Measurements from ENCODE around the gene PIGQ. TPM values are rescaled to one million over a fixed set of nuclear protein-coding genes. Genes with fewer than 3 reads are reported as not detected.

The PIGQ gene
- 10 to 100 TPM in 3 of 4 donors, 1 to 10 TPM in 1; 10.0 to 56.9 (median 30.7) TPM for total RNA-seq

DNA sequence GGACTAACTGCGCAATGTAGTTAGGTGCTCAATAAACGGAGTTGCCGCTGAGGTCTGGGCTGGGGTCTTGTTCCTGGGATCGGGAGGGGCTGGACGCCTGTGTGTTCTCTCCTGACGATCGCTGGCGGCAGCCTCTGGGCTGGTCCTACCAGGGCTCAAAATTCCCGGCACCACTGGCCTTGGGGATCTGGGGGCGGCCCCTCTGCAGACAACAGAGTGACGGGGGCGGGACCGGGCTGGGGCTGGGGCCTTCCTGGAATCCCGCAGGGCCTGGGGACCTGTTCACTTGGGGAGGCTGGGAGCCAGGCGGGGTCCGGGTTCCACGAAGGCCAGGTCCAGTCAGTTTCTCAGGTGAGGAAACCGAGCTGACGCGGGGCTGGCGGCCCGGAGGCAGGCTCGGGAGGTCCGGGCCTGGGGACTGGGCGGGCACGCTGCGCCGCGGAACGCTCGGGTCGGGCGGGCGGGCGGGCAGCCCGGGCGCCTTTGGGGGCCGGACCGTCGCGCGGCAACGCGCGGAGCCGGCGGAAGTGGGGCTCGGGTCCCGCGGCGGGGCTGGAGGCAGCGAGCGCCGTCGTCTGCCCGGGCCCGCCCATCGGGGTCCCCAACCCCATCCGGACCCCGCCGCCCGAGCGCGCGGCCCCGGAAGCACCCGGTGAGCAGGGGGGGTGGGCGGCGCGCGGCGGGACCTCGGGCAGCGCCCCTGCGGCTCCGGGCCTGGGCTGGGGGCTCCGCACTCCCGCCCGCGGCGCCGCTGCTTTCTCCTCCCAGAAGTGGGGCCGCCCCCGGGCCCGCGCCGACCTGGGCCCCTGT lies at the start of gene PIGQ:
Gene PIGQ, plus strand, starts transcription at position 524 of the 810 bp plus-strand sequence. CDS start 4,107 bp downstream, outside the sequence.
- Histone ChIP-seq H3K27ac (peak within 1 kb of the TSS; percentile 76 to 78), H3K36me3 (no peaks in the 10 kb centered on the region), H3K27me3 (no peaks in the 10 kb centered on the region), H3K9me3 (no peaks in the 10 kb centered on the region), H3K4me1 (peaks cover 13 to 15% of the 10 kb centered on the region in 2 donors), H3K4me3 (peak within 1 kb of the TSS; percentile 58 to 80)
- TF ChIP-seq POLR2A (IDR thresholded peaks at IDR 0.05): peak in 1 of 2 donors; percentile 34
- TF ChIP-seq, protein P1, sequence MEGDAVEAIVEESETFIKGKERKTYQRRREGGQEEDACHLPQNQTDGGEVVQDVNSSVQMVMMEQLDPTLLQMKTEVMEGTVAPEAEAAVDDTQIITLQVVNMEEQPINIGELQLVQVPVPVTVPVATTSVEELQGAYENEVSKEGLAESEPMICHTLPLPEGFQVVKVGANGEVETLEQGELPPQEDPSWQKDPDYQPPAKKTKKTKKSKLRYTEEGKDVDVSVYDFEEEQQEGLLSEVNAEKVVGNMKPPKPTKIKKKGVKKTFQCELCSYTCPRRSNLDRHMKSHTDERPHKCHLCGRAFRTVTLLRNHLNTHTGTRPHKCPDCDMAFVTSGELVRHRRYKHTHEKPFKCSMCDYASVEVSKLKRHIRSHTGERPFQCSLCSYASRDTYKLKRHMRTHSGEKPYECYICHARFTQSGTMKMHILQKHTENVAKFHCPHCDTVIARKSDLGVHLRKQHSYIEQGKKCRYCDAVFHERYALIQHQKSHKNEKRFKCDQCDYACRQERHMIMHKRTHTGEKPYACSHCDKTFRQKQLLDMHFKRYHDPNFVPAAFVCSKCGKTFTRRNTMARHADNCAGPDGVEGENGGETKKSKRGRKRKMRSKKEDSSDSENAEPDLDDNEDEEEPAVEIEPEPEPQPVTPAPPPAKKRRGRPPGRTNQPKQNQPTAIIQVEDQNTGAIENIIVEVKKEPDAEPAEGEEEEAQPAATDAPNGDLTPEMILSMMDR (IDR thresholded peaks at IDR 0.05): no peak
- DNase-seq: peak; percentile 62 to 65
- intact Hi-C loops (cut with DNase I; ENCODE audit: low total_unique reads): loop anchor here (10.0 kb wide), 1 partner anchor 95 kb away; the partner anchor contains the start of gene RHOT2

- no peak overlapping the region for H3K4me3 ChIP-seq
- H3K27ac ChIP-seq: no peak overlapping the region
- H3K9me3 ChIP-seq: no peaks in the 10 kb centered on the region
- TF ChIP-seq, protein P1 (IDR thresholded peaks at IDR 0.05): no peak
- no peak for TF ChIP-seq POLR2A (IDR thresholded peaks at IDR 0.05)
- no peaks in the 10 kb centered on the region for H3K36me3 ChIP-seq
- intact Hi-C loops (cut with DNase I; ENCODE audit: low total_unique reads): no loop called here
- DNase-seq: no peak
- H3K27me3 ChIP-seq: no peaks in the 10 kb centered on the region
- peaks cover 2 to 4% of the 10 kb centered on the region in 2 donors for H3K4me1 ChIP-seq
These were observed 48.9 kb upstream of the PIGQ start for GRCh38 chr16:520847-521246.

- Histone ChIP-seq H3K27ac (no peak overlapping the region), H3K4me3 (no peak overlapping the region), H3K9me3 (no peaks in the 10 kb centered on the region), H3K4me1 (peaks cover 3 to 12% of the 10 kb centered on the region in 2 donors), H3K36me3 (no peaks in the 10 kb centered on the region), H3K27me3 (no peaks in the 10 kb centered on the region)
- no peak for DNase-seq
- intact Hi-C loops (cut with DNase I; ENCODE audit: low total_unique reads): no loop called here
- TF ChIP-seq, protein P1 (IDR thresholded peaks at IDR 0.05): no peak
These were observed 48.2 kb upstream of the PIGQ start for GRCh38 chr16:521381-522210.

- no peaks in the 10 kb centered on the region for H3K9me3 ChIP-seq
- H3K27me3 ChIP-seq: no peaks in the 10 kb centered on the region
- H3K36me3 ChIP-seq: no peaks in the 10 kb centered on the region
- peaks cover 3 to 13% of the 10 kb centered on the region in 2 donors for H3K4me1 ChIP-seq
- intact Hi-C loops (cut with DNase I; ENCODE audit: low total_unique reads): no loop called here
- no peak overlapping the region for H3K4me3 ChIP-seq
- no peak for TF ChIP-seq POLR2A (IDR thresholded peaks at IDR 0.05)
- TF ChIP-seq, protein P1 (IDR thresholded peaks at IDR 0.05): no peak
- no peak for DNase-seq
- no peak overlapping the region for H3K27ac ChIP-seq
These were observed 47.3 kb upstream of the PIGQ start for GRCh38 chr16:522320-523096.
